HG03432 (cell line): Measurements from ENCODE around the gene SP2.

Source experiments
- ATAC-seq: cut with Tn5 transposase; IDR thresholded peaks from one replicate; pipeline ENCODE4 v1.9.1; 2021; ENCODE audit warnings: mild to moderate bottlenecking, moderate library complexity; ENCODE audit not compliant: unreplicated experiment

Gene SP2

GRCh38 chr17:47888293-47888692 is 7.7 kb upstream of the SP2 start:
- ATAC-seq, result no peak

- ATAC-seq, result no peak
These were observed 6.1 kb upstream of the SP2 start for GRCh38 chr17:47889734-47890529.

DNA sequence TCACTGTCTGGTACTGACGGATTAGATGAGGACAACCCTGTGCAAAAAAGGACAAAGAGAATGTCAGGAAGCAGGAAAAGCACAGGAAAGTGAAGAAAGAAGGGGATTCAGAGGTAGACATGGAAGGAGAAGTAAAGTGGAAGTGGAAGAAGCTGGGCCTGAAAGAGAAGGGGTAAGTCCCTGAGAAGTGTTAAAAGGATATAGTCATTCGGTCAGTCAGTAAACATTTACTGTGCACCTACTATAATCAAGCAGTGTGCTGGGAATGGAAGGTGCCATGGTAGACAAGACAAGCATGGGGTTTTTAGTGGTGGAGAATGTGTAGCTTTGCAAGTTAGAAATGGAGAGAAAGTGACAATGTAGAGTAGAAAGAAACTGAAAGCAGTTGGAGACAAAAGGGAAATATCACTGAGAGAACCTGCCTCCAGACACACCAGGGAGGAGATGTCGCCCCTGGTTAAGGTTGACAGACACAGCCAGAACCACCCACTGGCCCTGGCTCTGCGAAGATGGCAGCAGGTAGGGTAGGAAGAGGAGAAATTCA is 4.4 kb upstream of the SP2 start:
- ATAC-seq, result no peak

- ATAC-seq, result no peak
These were observed 1.3 kb upstream of the SP2 start for GRCh38 chr17:47894498-47895346.

DNA sequence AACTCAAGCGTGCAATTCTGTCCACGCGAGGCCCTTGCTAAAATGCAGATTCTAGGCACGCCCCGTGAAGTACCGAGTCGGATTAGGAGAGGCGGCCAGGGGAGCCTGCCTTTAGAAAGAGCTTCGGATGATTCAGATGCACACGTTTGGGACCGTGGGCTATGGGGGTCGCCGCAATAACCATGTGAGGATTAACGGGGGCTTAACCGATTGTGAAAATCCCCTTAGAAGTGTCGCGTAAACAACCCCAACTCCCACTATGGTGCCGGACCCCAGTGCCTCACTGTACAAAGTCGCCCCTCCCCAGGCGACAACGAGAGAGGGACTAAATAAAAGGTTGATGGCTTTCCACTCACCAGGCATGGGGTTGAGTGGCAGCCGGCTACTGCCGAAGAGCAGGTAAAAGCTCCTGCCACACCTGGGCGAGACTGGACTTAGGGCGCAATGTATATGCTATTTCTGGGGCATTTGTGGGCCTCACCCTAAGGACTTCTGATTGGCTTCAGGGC is 635 bp upstream of the SP2 start:
- no peak for ATAC-seq

GRCh38 chr17:47896672-47897490 is 845 bp downstream of the SP2 start:
- no peak for ATAC-seq

DNA sequence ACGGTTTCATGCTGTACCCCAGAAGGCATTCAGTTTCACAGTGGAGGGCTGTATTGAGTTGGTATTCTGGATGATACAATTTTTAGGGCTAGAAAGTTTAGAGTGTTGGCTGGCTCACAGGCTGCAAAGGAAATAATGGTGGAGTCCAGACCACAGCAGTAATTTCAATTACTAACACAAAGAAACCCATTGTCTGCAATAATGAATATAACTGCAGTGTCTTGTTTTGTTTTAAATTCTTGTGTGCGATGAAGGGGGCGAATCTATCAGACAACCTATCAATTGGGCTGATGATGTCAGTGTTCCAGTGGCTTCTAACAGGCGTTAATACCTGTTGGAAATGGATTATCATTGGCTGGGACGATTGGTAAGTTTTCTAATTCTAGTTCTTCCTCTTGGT is 1.5 kb downstream of the SP2 start:
- no peak for ATAC-seq

GRCh38 chr17:47898241-47898640 is 2.2 kb downstream of the SP2 start:
- no peak for ATAC-seq

DNA sequence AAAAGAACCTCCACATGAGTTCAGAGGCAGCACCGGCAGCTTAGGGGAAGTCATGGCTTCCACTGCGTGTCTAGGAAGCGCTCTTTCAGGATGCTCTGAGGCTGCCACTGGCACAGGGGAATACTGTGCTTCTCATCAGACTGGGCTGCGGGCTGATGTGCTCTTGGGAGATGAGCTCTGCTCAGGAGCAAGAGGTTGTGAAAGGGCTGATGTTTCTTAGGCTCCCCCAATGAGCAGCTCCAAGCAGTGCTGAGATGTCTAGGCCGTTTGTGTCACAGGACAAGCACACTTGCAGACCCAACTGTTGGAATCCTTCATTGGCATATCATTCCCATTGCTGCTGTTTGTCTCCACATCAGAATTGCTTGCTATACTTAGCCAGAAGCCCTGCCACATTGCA is 3.6 kb downstream of the SP2 start:
- ATAC-seq, result no peak

DNA sequence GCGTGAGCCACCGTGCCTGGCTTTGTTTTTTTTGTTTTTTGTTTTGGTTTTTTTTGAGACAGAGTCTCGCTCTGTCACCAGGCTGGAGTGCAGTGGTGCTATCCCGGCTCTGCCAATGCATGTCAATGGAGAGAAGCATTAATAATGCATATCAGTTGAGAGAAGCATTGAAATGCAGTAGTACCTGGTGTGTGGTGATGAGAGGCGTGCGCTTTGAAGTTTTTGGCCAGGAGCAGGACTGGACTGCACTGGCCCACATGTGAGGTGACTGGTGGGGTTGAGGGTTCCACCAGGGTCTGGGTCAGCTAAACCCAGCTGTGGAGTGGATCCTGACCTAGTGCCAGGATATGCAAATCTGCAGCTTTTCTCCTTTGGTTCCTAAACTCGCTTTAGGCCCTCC is 5.4 kb downstream of the SP2 start:
- no peak for ATAC-seq

DNA sequence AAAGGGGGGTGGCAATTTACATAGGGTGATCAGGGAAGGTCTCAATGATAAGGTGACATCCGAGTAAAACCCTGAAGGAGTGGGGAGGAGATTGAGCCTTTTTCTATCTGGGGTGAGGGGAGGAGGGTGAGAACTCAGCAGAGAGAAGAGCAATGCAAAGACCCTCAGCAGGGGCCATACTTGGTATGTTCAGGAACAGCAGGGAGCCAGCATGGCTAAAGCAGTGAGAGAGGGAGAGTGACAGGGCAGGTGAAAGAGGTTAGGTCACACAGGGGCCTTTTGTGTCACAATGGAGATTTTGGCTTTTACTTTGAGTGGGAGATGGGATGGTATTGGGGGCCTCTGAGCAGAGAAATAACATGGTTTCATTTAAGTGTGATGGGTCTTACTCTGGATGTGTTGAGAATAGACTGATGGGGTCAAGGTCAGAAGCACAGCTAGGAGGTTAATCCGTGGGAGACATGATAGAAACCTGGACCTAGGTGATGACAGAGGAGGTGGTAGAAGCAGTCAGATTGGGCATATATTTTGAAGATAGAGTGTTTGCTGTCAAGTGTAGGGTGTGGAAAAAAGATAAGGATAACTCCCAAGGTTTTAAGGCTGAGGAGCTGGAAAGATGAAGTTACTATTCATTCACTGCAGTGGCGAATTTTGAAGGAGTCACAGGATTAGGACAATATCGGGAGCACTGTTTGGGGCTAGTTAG is 6.2 kb downstream of the SP2 start:
- no peak for ATAC-seq

DNA sequence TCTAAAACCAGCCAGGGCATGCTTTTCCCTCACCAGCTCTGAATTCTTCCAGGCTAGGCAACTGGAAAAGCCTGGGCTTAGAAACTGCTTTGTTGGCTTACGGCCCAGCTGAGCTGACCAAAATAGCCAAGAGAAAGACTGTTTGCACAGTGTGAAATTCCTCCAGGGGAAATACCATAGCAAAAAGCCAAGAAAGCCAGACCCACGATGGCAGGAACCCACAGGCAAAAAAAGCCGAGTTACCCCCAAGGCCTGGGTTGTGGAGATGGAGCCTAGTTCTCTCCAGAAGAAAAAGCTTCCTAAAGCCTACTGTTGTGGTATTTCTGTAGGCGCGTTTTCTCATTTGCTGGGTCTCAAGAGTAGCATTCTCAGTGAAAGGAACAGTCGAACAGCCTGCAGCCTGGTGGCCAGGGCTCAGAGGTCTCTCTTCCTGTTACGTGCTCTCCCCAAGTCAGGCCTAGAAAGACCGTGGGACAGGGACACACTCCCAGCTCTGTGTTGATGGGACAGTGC is 9.2 kb downstream of the SP2 start:
- no peak for ATAC-seq

DNA sequence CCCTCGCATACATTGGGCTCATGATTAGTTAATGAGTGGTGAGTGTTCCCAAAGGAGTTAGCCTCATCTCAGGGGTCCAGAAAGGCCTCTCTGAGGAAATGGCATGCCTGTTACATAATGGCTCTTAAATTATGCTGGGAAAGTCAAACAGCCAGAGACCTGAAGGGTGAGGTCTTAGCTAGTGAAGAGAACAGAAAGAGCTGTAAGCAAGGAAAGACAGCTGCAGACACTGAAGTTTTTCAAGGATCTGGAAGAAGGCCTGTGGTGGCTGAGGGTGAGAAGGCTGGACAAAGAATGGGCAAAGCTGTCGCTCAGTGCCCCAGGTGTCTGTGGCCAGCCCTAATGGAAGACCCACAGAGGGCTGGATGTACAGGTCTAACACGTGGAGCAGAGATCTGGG is 10.4 kb downstream of the SP2 start:
- ATAC-seq, result no peak

GRCh38 chr17:47907932-47908562 is 12.0 kb downstream of the SP2 start:
- ATAC-seq, result no peak

DNA sequence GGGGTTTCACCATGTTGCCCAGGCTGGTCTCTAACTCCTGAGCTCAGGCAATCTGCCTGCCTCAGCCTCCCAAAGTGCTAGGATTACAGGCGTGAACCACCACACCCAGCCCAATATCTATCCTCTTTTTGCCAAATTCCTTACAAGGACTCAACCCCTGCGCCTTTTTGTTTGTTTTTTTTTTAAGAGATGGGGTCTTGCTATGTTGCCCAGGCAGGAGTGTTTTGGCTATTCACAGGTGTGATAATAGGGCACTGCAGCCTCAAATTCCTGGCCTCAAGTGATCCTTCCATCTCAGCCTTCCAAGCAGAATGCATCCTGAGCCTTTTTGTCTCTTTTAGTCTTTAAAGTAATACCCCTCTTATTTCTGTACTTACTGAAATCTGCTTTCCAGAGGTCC is 17.0 kb downstream of the SP2 start:
- ATAC-seq, result no peak

GRCh38 chr17:47914306-47914948 is 18.4 kb downstream of the SP2 start:
- ATAC-seq, result no peak

DNA sequence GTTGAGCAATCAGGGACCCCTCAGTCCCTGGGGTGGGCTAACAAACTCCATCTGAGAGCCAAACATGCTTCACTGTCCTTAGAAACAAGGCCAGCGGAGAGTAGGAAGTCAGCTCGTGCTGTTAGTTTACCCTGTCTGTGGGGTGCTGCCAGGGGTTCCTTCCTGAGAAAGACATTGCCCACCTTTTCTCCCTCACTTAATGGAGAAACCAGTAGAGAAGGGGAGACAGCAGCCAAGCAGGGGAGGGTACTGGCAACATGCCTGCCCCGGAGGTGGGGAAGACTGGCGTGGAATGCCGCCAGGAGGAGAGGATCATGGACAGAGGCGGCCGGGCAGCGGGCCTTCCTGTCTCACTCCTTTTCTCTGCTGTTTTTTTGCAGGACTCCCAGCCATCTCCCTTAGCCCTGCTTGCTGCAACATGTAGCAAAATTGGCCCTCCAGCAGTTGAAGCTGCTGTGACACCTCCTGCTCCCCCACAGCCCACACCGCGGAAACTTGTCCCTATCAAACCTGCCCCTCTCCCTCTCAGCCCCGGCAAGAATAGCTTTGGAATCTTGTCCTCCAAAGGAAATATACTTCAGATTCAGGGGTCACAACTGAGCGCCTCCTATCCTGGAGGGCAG is 19.9 kb downstream of the SP2 start:
- ATAC-seq, result no peak

- ATAC-seq, result no peak
These were observed 20.6 kb downstream of the SP2 start for GRCh38 chr17:47916489-47917208.
